OCI-LY3 (cell line): ENCODE data around the gene CPNE8.

ENCODE experiments used
- EZH2phosphoT487 ChIP-seq: fragments of 200-600 bp; shearing (Covaris generic); IDR thresholded peaks from 2 replicates; pipeline ENCODE4 v1.6.1; 2018; ENCODE audit warnings: antibody characterized with exemption, mixed run types, low read depth
- TF ChIP-seq, protein P1 (sequence below): fragments of 200-600, 300-600 bp; sonication (generic); IDR thresholded peaks from 2 replicates; pipeline ENCODE4 v1.5.1; 2014; ENCODE audit warnings: antibody characterized with exemption, low read length, low read depth

DNA sequence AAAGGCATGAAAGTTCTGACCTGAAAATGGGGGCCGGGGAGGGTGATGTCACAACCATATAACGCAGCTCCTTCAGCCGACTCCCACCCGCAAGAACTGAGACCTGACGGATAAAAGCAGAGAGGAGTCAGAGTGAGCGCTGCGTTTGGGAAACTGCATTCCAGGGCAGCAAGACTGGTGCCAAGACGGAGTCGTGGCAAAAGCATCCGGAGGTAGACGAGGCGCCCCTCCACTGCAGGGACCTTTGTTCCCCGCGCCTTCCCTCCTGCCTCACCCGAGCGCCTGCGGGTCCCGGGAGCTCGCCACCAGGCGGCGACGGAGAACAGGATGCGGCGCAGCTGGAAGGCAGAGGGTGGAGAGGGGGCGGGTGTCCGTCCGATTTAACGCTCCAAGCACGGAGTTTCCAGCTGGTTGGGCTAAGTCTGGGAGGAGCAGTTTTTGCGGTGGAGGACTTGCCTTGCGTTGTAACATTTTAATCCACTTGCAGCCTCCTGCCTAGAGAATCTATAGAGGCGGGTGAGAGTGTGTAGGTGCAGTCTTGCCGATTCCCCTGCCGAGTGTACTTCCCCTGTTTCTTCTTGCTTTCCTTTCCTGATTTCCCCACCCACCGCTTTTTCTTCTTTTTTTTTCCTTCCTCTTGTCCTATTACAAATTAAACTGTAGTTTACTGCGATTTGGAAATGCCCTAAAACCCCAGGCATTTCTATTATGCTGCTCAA is 1.2 kb upstream of the CPNE8 start:
- TF ChIP-seq, protein P1, sequence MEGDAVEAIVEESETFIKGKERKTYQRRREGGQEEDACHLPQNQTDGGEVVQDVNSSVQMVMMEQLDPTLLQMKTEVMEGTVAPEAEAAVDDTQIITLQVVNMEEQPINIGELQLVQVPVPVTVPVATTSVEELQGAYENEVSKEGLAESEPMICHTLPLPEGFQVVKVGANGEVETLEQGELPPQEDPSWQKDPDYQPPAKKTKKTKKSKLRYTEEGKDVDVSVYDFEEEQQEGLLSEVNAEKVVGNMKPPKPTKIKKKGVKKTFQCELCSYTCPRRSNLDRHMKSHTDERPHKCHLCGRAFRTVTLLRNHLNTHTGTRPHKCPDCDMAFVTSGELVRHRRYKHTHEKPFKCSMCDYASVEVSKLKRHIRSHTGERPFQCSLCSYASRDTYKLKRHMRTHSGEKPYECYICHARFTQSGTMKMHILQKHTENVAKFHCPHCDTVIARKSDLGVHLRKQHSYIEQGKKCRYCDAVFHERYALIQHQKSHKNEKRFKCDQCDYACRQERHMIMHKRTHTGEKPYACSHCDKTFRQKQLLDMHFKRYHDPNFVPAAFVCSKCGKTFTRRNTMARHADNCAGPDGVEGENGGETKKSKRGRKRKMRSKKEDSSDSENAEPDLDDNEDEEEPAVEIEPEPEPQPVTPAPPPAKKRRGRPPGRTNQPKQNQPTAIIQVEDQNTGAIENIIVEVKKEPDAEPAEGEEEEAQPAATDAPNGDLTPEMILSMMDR = no peak
- TF ChIP-seq EZH2phosphoT487 = no peak
